Measurements from ENCODE around the gene ZNF695.
A peak's percentile ranks its signal among the peaks of the same experiment; 100 is the strongest.

The ZNF695 gene

GRCh38 chr1:246987083-246987690 lies 20.7 kb downstream of the ZNF695 start:
- no peak overlapping the region for H3K4me3 ChIP-seq (ENCODE audit: low read depth, low read length)
- no peak for TF ChIP-seq CTCF (IDR thresholded peaks at IDR 0.05; ENCODE audit: borderline replicate concordance, insufficient read depth, low read depth, low read length)

DNA sequence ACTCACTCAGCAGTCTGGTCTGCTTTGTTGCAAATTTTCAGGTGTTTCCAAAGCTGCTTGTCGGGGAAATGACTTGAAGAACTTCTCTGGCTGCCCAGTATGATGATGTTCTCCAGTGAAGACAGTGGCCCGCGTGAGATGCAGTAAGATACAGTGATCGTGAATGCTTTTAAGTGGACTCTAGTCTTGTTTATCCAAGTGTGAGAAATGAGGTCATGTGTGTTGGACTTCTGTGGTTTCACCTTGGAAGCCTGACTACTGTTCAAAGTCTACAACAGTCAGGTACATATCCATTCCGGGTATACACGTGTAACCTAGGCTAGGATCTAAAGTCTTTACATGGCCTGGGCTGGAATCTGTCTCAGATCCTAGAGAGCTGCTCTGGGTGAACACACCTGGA lies 29.1 kb downstream of the ZNF695 start:
- no peak for TF ChIP-seq CTCF (IDR thresholded peaks at IDR 0.05; ENCODE audit: borderline replicate concordance, insufficient read depth, low read depth, low read length)
- no peak overlapping the region for H3K4me3 ChIP-seq (ENCODE audit: low read depth, low read length)

DNA sequence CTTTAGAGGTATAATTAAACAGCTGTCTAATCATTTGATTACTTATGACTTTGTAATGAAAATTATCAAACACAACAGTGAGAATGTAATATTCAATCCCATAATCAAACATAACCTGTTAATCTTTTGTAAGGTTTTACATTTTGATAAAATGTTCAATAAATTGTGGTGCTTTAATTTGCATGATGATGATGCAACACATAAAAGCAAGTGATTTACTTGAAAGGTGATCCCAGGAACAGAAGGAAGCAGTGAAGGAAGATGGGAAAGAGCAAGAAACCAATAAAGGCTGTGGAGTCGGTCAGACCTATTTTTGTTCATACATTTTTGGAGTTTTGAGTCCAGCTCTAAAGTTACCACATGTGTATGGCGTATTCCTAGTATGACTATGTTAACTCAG lies 29.6 kb downstream of the ZNF695 start:
- no peak overlapping the region for H3K4me3 ChIP-seq (ENCODE audit: low read depth, low read length)
- no peak for TF ChIP-seq CTCF (IDR thresholded peaks at IDR 0.05; ENCODE audit: borderline replicate concordance, insufficient read depth, low read depth, low read length)

DNA sequence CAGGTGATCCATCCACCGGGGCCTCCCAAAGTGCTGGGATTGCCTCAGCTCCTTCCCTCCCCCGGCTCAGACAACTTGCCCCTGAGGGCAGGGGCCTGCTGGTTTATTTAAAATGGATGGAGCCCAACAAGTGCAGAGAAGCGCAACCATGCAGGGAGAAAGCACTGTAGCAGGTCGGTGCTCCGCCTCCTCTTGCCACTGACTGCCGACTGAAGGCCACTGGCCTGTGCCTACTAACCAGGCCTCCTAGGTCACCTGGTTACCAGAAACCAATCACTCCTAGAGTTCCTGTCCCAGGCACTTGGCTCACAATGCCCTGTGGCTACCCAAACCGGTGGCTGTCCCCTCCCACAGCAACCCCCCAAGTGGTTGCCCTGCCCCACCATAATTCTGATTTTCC lies 35.9 kb downstream of the ZNF695 start:
- no peak for TF ChIP-seq CTCF (IDR thresholded peaks at IDR 0.05; ENCODE audit: borderline replicate concordance, insufficient read depth, low read depth, low read length)
- no peak overlapping the region for H3K4me3 ChIP-seq (ENCODE audit: low read depth, low read length)

GRCh38 chr1:246971090-246971721 lies 36.7 kb downstream of the ZNF695 start:
- TF ChIP-seq CTCF (IDR thresholded peaks at IDR 0.05; ENCODE audit: borderline replicate concordance, insufficient read depth, low read depth, low read length) = peak; percentile 81

DNA sequence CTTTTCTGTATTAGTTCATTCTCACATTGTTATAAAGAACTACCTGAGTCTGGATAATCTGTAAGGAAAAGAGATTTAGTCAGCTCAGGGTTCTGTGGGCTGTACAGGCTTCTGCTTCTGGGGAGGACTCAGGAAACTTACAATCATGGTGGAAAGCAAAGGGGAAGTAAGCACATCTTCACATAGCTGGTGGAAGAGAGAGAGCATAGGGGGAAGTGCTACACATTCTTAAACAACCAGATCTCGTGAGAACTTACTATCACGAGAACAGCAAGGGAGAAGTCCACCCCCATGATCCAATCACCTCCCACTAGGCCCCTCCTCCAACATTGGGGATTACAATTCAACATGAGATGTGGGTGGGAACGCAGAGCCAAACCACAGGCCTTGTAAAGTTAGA lies 38.2 kb downstream of the ZNF695 start:
- no peak for TF ChIP-seq CTCF (IDR thresholded peaks at IDR 0.05; ENCODE audit: borderline replicate concordance, insufficient read depth, low read depth, low read length)
- no peak overlapping the region for H3K4me3 ChIP-seq (ENCODE audit: low read depth, low read length)

More at GRCh38 chr1:246971090-246971721, 36.7 kb downstream of the ZNF695 start:
- H3K4me3 ChIP-seq (ENCODE audit: low read depth, low read length) = peak overlapping the region; percentile 48

- H3K4me3 ChIP-seq (ENCODE audit: low read depth, low read length) = no peak overlapping the region
- TF ChIP-seq CTCF (IDR thresholded peaks at IDR 0.05; ENCODE audit: borderline replicate concordance, insufficient read depth, low read depth, low read length) = no peak
Observed at GRCh38 chr1:246966502-246966901, 41.4 kb downstream of the ZNF695 start.
